NCI-H446 (cell line): ENCODE data around the gene NPHP3.
A peak's percentile ranks its signal among the peaks of the same experiment; 100 is the strongest.
"Not testable (repeated sequence)": the region's sequence is repeated elsewhere in the genome, so short reads cannot be mapped to it uniquely, and the experiment has no call there.

ENCODE experiments used
- DNase-seq, 2 experiments: peaks; one replicate each; lab custom pipeline; 2025; lab: John Stamatoyannopoulos, UW

The NPHP3 gene

DNA sequence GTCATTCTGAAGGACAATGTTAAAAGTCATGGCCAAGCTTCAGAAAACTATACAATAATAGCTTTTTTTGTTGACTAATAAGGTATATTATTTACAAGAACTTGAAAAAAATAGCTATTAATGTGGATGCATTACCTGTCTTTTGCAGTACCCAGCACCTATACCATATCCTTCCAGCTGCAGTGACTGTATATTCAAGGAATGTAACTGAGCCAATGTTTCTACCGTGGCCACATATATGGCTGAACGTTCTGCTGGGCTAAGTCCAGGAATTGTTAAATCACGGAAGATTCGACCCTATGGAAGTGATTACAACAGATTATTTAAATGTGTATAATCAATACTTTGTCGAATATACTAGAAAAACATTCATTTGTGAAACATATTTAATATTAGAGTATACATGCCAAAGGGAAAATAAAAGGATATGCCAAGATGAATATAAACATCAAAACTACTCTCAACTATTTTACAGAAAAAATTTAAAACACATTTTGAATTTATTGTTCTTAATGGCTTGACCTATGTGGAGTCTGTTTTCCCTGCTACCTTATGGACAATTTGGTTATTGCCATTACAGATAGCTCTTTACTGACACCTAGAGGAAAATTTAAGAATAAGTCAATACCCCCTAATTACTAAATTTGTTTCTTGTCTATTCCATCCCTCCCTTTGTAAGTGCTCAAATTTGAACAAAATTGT, 80.2 kb downstream of the NPHP3 start:
- peak; percentile 43 to 67 for DNase-seq

- not testable (repeated sequence) for DNase-seq
These were observed 80.8 kb downstream of the NPHP3 start for GRCh38 chr3:132641427-132641826.

DNA sequence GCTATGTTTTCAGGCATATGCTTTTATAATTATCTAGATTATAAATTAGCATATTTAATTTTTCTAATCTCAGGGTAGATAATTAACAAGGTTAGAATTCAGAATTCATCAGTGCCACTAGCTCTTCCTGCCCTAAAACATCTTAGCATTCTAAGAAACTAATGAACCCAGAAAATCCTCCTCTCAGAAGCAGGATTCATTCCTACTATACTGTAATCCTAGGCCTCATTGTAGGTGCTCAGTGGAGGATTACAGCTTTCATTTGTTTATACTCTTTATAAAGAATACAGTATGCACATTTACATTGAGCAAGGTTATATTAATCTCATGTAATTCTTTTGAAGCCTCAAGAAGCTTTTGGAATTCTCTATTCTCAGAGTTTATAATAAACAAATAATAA, 83.5 kb downstream of the NPHP3 start:
- no peak for DNase-seq

- DNase-seq = no peak
These were observed 84.6 kb downstream of the NPHP3 start for GRCh38 chr3:132637590-132637989.

GRCh38 chr3:132635052-132635451, 87.2 kb downstream of the NPHP3 start:
- DNase-seq = no peak
